Activated CD8-positive, alpha-beta memory T cell treated with anti-CD3 and anti-CD28 coated beads, Interleukin-2, amount 10 ng/mL, durations not matched to agents 7 days and 5 days (primary cell): ENCODE measurements around the gene CFAP65. TPM values are rescaled to one million over a fixed set of nuclear protein-coding genes. Genes with fewer than 3 reads are reported as not detected.
A peak's percentile ranks its signal among the peaks of the same experiment; 100 is the strongest.

Source experiments
- ATAC-seq: fragments of 150-1000 bp; cut with Tn5 transposase; one replicate; pipeline ENCODE4 v1.10.0; 2021; ENCODE audit warnings: moderate library complexity
- CTCF ChIA-PET: fragments of 350-600 bp; sonication (Branson Sonifier 250); formaldehyde crosslinking; loops from one replicate; lab custom pipeline; 2021; ENCODE audit warnings: antibody characterized with exemption; lab: Charles Lee
- DNase-seq: peaks from one replicate; pipeline ENCODE4 v3.0.0-alpha.2; 2020
- H3K27ac Mint-ChIP-seq: one replicate; pipeline ENCODE4 v1.8.0; 2021; ENCODE audit warnings: mild to moderate bottlenecking, mixed read lengths
- H3K27me3 Mint-ChIP-seq: one replicate; pipeline ENCODE4 v1.8.0; 2021; ENCODE audit warnings: mixed read lengths
- H3K36me3 Mint-ChIP-seq: one replicate; pipeline ENCODE4 v1.8.0; 2021; ENCODE audit warnings: mild to moderate bottlenecking, mixed read lengths
- H3K4me1 Mint-ChIP-seq: one replicate; pipeline ENCODE4 v1.8.0; 2021; ENCODE audit warnings: mixed read lengths
- H3K4me3 Mint-ChIP-seq: one replicate; pipeline ENCODE4 v1.8.0; 2021; ENCODE audit warnings: mild to moderate bottlenecking, moderate library complexity, mixed read lengths
- H3K9me3 Mint-ChIP-seq: one replicate; pipeline ENCODE4 v1.8.0; 2022; ENCODE audit warnings: low read depth, mixed read lengths
- total RNA-seq, 2 experiments: library from RNA; stranded (reverse); gene quantifications; one replicate each; pipeline ENCODE4 v1.2.3, GENCODE V29; 2021

Gene CFAP65
- total RNA-seq, 2 experiments from 2014 or later, result not detected

GRCh38 chr2:218985325-218986091 is 55.8 kb downstream of the CFAP65 start:
- Mint-ChIP-seq H3K27me3 (peaks cover 90% of the 10 kb centered on the region), H3K36me3 (no peaks in the 10 kb centered on the region), H3K4me1 (peaks cover 8% of the 10 kb centered on the region), H3K4me3 (no peak overlapping the region), H3K9me3 (no peaks in the 10 kb centered on the region), H3K27ac (no peak overlapping the region)
- ATAC-seq (no peak), DNase-seq (no peak)
- CTCF ChIA-PET, result interaction anchor here (1.2 to 7.1 kb wide), 2 partner anchors 9 to 11 kb away, joined by 4 to 74 read pairs; partner anchors contain the start of gene CRYBA2

GRCh38 chr2:218985021-218985324 is 56.3 kb downstream of the CFAP65 start, which contains the start of gene FEV:
TSS of gene FEV (minus strand) at chr2:218985184. CDS start at chr2:218985075, 109 bp downstream.
- ATAC-seq, result no peak
- Mint-ChIP-seq H3K36me3 (no peaks in the 10 kb centered on the region), H3K4me1 (peaks cover 10% of the 10 kb centered on the region), H3K27me3 (peaks cover 87% of the 10 kb centered on the region), H3K4me3 (no peak within 1 kb of the TSS), H3K27ac (peak within 1 kb of the TSS; percentile 4), H3K9me3 (no peaks in the 10 kb centered on the region)
- no peak for DNase-seq
- CTCF ChIA-PET, result interaction anchor here (1.2 to 7.1 kb wide), 2 partner anchors 9 to 10 kb away, joined by 4 to 74 read pairs; partner anchors contain the start of gene CRYBA2

- ATAC-seq, result no peak
- no peak overlapping the region for H3K4me3 Mint-ChIP-seq
- no peaks in the 10 kb centered on the region for H3K36me3 Mint-ChIP-seq
- no peaks in the 10 kb centered on the region for H3K9me3 Mint-ChIP-seq
- CTCF ChIA-PET, result interaction anchor here (1.2 to 7.1 kb wide), 2 partner anchors 10 kb away, joined by 4 to 74 read pairs; partner anchors contain the start of gene CRYBA2
- H3K27me3 Mint-ChIP-seq, result peaks cover 87% of the 10 kb centered on the region
- H3K4me1 Mint-ChIP-seq, result peaks cover 10% of the 10 kb centered on the region
- peak overlapping the region; percentile 4 for H3K27ac Mint-ChIP-seq
- no peak for DNase-seq
These were observed 56.9 kb downstream of the CFAP65 start for GRCh38 chr2:218984239-218985020.

GRCh38 chr2:218983934-218984238 is 57.4 kb downstream of the CFAP65 start:
- peaks cover 10% of the 10 kb centered on the region for H3K4me1 Mint-ChIP-seq
- H3K27ac Mint-ChIP-seq, result no peak overlapping the region
- H3K4me3 Mint-ChIP-seq, result no peak overlapping the region
- CTCF ChIA-PET, result interaction anchor here (1.2 to 7.1 kb wide), 2 partner anchors 9 to 11 kb away, joined by 4 to 74 read pairs; partner anchors contain the start of gene CRYBA2
- H3K36me3 Mint-ChIP-seq, result no peaks in the 10 kb centered on the region
- ATAC-seq, result no peak
- no peak for DNase-seq
- peaks cover 86% of the 10 kb centered on the region for H3K27me3 Mint-ChIP-seq
- no peaks in the 10 kb centered on the region for H3K9me3 Mint-ChIP-seq

GRCh38 chr2:218983263-218983933 is 57.9 kb downstream of the CFAP65 start:
- Mint-ChIP-seq H3K4me1 (peaks cover 10% of the 10 kb centered on the region), H3K4me3 (no peak overlapping the region), H3K27me3 (peaks cover 85% of the 10 kb centered on the region), H3K36me3 (no peaks in the 10 kb centered on the region), H3K27ac (no peak overlapping the region), H3K9me3 (no peaks in the 10 kb centered on the region)
- ATAC-seq, result no peak
- no peak for DNase-seq
- CTCF ChIA-PET, result interaction anchor here (0.9 to 7.1 kb wide), 5 partner anchors 11 to 84 kb away, joined by 3 to 74 read pairs (median 3); partner anchors contain the start of genes CDK5R2 and CRYBA2

GRCh38 chr2:218982586-218983262 is 58.6 kb downstream of the CFAP65 start:
- H3K9me3 Mint-ChIP-seq, result no peaks in the 10 kb centered on the region
- CTCF ChIA-PET, result interaction anchor here (0.5 to 7.1 kb wide), 8 partner anchors 12 to 209 kb away, joined by 3 to 74 read pairs (median 4); partner anchors contain the start of genes CDK5R2 and CRYBA2
- no peak overlapping the region for H3K27ac Mint-ChIP-seq
- ATAC-seq (no peak), DNase-seq (no peak)
- H3K27me3 Mint-ChIP-seq, result peaks cover 83% of the 10 kb centered on the region
- H3K36me3 Mint-ChIP-seq, result no peaks in the 10 kb centered on the region
- no peak overlapping the region for H3K4me3 Mint-ChIP-seq
- H3K4me1 Mint-ChIP-seq, result peaks cover 10% of the 10 kb centered on the region

GRCh38 chr2:218981881-218982585 is 59.3 kb downstream of the CFAP65 start:
- Mint-ChIP-seq H3K27me3 (peaks cover 82% of the 10 kb centered on the region), H3K36me3 (no peaks in the 10 kb centered on the region), H3K9me3 (no peaks in the 10 kb centered on the region), H3K4me1 (peaks cover 10% of the 10 kb centered on the region), H3K4me3 (no peak overlapping the region), H3K27ac (no peak overlapping the region)
- CTCF ChIA-PET, result interaction anchor here (0.5 to 7.1 kb wide), 14 partner anchors 12 to 210 kb away, joined by 3 to 74 read pairs (median 4); partner anchors contain the start of genes CDK5R2 and CRYBA2
- ATAC-seq, result no peak
- no peak for DNase-seq

- H3K27ac Mint-ChIP-seq, result peak overlapping the region; percentile 20
These were observed 59.9 kb downstream of the CFAP65 start for GRCh38 chr2:218981390-218981880.

GRCh38 chr2:218980735-218981389 is 60.5 kb downstream of the CFAP65 start:
- Mint-ChIP-seq H3K4me3 (peak overlapping the region; percentile 10), H3K36me3 (no peaks in the 10 kb centered on the region), H3K27ac (peak overlapping the region; percentile 42), H3K4me1 (peaks cover 10% of the 10 kb centered on the region), H3K9me3 (no peaks in the 10 kb centered on the region), H3K27me3 (peaks cover 81% of the 10 kb centered on the region)
- ATAC-seq (no peak), DNase-seq (no peak)
- CTCF ChIA-PET, result interaction anchor here (0.6 to 7.1 kb wide), 52 partner anchors 7 to 570 kb away, joined by 3 to 74 read pairs (median 4); partner anchors contain the start of genes CDK5R2, CFAP65, CRYBA2 and DNAJB2

More at GRCh38 chr2:218981390-218981880, 59.9 kb downstream of the CFAP65 start:
- CTCF ChIA-PET, result interaction anchor here (0.6 to 7.1 kb wide), 12 partner anchors 13 to 314 kb away, joined by 3 to 74 read pairs (median 10); partner anchors contain the start of gene CRYBA2
- peaks cover 82% of the 10 kb centered on the region for H3K27me3 Mint-ChIP-seq
- no peaks in the 10 kb centered on the region for H3K36me3 Mint-ChIP-seq
- H3K4me1 Mint-ChIP-seq, result peaks cover 10% of the 10 kb centered on the region
- DNase-seq (no peak), ATAC-seq (no peak)
- H3K4me3 Mint-ChIP-seq, result peak overlapping the region; percentile 10
- H3K9me3 Mint-ChIP-seq, result no peaks in the 10 kb centered on the region

GRCh38 chr2:218979846-218980734 is 61.2 kb downstream of the CFAP65 start:
- Mint-ChIP-seq H3K27me3 (peaks cover 83% of the 10 kb centered on the region), H3K9me3 (no peaks in the 10 kb centered on the region), H3K36me3 (no peaks in the 10 kb centered on the region), H3K4me1 (peaks cover 10% of the 10 kb centered on the region), H3K27ac (no peak overlapping the region), H3K4me3 (no peak overlapping the region)
- CTCF ChIA-PET, result interaction anchor here (0.6 to 7.1 kb wide), 61 partner anchors 8 to 571 kb away, joined by 3 to 74 read pairs (median 4); partner anchors contain the start of genes CDK5R2, CFAP65, CRYBA2 and DNAJB2
- peak; percentile 94 for ATAC-seq
- DNase-seq, result peak; percentile 87
